Osteoblast (primary cell): ENCODE data around the gene PRAF2. TPM values are rescaled to one million over a fixed set of nuclear protein-coding genes. Genes with fewer than 3 reads are reported as not detected.
A peak's percentile ranks its signal among the peaks of the same experiment; 100 is the strongest.

Source experiments
- DNase-seq: peaks from one replicate; pipeline ENCODE4 v3.0.0; 2011; ENCODE audit warnings: low spot score, mixed read lengths; ENCODE audit not compliant: insufficient read length; ENCODE audit errors: missing footprints
- H2AFZ ChIP-seq: 2 replicates; pipeline ENCODE4 v1.6.0; 2011; ENCODE audit warnings: mild to moderate bottlenecking, low read length
- H3K27ac ChIP-seq: 2 replicates; pipeline ENCODE4 v1.5.1; 2011; ENCODE audit warnings: mild to moderate bottlenecking, low read depth, low read length, moderate library complexity
- H3K27me3 ChIP-seq: 2 replicates; pipeline ENCODE4 v1.6.0; 2012; ENCODE audit warnings: mild to moderate bottlenecking, control low read depth, inconsistent platforms, low read length, moderate library complexity; ENCODE audit not compliant: insufficient read depth
- H3K36me3 ChIP-seq: 2 replicates; pipeline ENCODE4 v1.5.1; 2011; ENCODE audit warnings: mild to moderate bottlenecking, low read length, control low read depth, moderate library complexity; ENCODE audit not compliant: insufficient read depth
- H3K4me1 ChIP-seq: 2 replicates; pipeline ENCODE4 v1.5.1; 2011; ENCODE audit warnings: mild to moderate bottlenecking, low read length, control low read depth, moderate library complexity; ENCODE audit not compliant: insufficient read depth
- H3K4me2 ChIP-seq: 2 replicates; pipeline ENCODE4 v1.6.0; 2011; ENCODE audit warnings: mild to moderate bottlenecking, low read length; ENCODE audit not compliant: insufficient read depth
- H3K4me3 ChIP-seq: fragments of 200-600 bp; sonication (generic); 3 replicates; pipeline ENCODE4 v1.5.1; 2012; ENCODE audit warnings: mild to moderate bottlenecking, low read length, inconsistent platforms; ENCODE audit not compliant: insufficient read depth
- H3K79me2 ChIP-seq: 2 replicates; pipeline ENCODE4 v1.6.0; 2012; ENCODE audit warnings: mild to moderate bottlenecking, low read length, control low read depth, inconsistent platforms; ENCODE audit not compliant: insufficient read depth
- H3K9me3 ChIP-seq: 2 replicates; pipeline ENCODE4 v1.5.1; 2011; ENCODE audit warnings: low read depth, low read length, control low read depth
- H4K20me1 ChIP-seq: 2 replicates; pipeline ENCODE4 v1.6.0; 2012; ENCODE audit warnings: mild to moderate bottlenecking, low read length, control low read depth; ENCODE audit not compliant: insufficient read depth
- CTCF ChIP-seq: IDR thresholded peaks from 2 replicates; pipeline ENCODE4 v1.5.1; 2011; ENCODE audit warnings: mild to moderate bottlenecking, low read depth, low read length, moderate library complexity; ENCODE audit errors: extremely low read depth
- total RNA-seq: library from RNA; depleted of rRNA; stranded (reverse); fragments of >200 nt; gene quantifications from 2 replicates; pipeline ENCODE4 v1.2.3, GENCODE V29; 2012

PRAF2 gene
- total RNA-seq, 1 donor: 12.3 TPM

GRCh38 chrX:49061490-49061889, 12.3 kb downstream of the PRAF2 start:
- peak; percentile 56 for DNase-seq
- H4K20me1 ChIP-seq: no peaks in the 10 kb centered on the region
- H3K4me1 ChIP-seq: no peaks in the 10 kb centered on the region
- H3K27ac ChIP-seq: no peak overlapping the region
- no peak overlapping the region for H2AFZ ChIP-seq
- no peaks in the 10 kb centered on the region for H3K27me3 ChIP-seq
- H3K4me2 ChIP-seq: no peak overlapping the region
- no peaks in the 10 kb centered on the region for H3K36me3 ChIP-seq
- H3K9me3 ChIP-seq: no peaks in the 10 kb centered on the region
- no peaks in the 10 kb centered on the region for H3K79me2 ChIP-seq
- H3K4me3 ChIP-seq: no peak overlapping the region
- TF ChIP-seq CTCF: no peak

GRCh38 chrX:49060914-49061313, 12.9 kb downstream of the PRAF2 start:
- peak; percentile 77 for DNase-seq
- Histone ChIP-seq H3K27ac (no peak overlapping the region), H3K79me2 (no peaks in the 10 kb centered on the region), H3K9me3 (no peaks in the 10 kb centered on the region), H3K4me3 (no peak overlapping the region), H2AFZ (no peak overlapping the region), H3K36me3 (no peaks in the 10 kb centered on the region), H4K20me1 (no peaks in the 10 kb centered on the region), H3K27me3 (no peaks in the 10 kb centered on the region), H3K4me2 (no peak overlapping the region), H3K4me1 (no peaks in the 10 kb centered on the region)
- no peak for TF ChIP-seq CTCF

- no peaks in the 10 kb centered on the region for H3K36me3 ChIP-seq
- H3K4me2 ChIP-seq: no peak overlapping the region
- no peak overlapping the region for H2AFZ ChIP-seq
- H3K79me2 ChIP-seq: no peaks in the 10 kb centered on the region
- no peak overlapping the region for H3K4me3 ChIP-seq
- H3K27ac ChIP-seq: no peak overlapping the region
- no peaks in the 10 kb centered on the region for H3K9me3 ChIP-seq
- H3K27me3 ChIP-seq: no peaks in the 10 kb centered on the region
- DNase-seq: peak; percentile 73
- no peak for TF ChIP-seq CTCF
- H3K4me1 ChIP-seq: no peaks in the 10 kb centered on the region
- no peaks in the 10 kb centered on the region for H4K20me1 ChIP-seq
Measured at GRCh38 chrX:49059681-49060085, 14.1 kb downstream of the PRAF2 start.

GRCh38 chrX:49059201-49059600, 14.6 kb downstream of the PRAF2 start:
- Histone ChIP-seq H4K20me1 (no peaks in the 10 kb centered on the region), H3K79me2 (no peaks in the 10 kb centered on the region), H2AFZ (no peak overlapping the region), H3K27me3 (no peaks in the 10 kb centered on the region), H3K36me3 (no peaks in the 10 kb centered on the region), H3K4me3 (no peak overlapping the region), H3K4me2 (no peak overlapping the region), H3K4me1 (no peaks in the 10 kb centered on the region), H3K27ac (no peak overlapping the region), H3K9me3 (no peaks in the 10 kb centered on the region)
- no peak for TF ChIP-seq CTCF
- DNase-seq: no peak
